HG03575 (cell line): ENCODE data around the gene RECQL5.

ENCODE experiments used
- ATAC-seq: cut with Tn5 transposase; IDR thresholded peaks from one replicate; pipeline ENCODE4 v1.9.1; 2021; ENCODE audit not compliant: unreplicated experiment, insufficient number of reproducible peaks, low FRiP score; ENCODE audit errors: extremely low read depth

The RECQL5 gene

GRCh38 chr17:75624714-75625345 lies 42.1 kb downstream of the RECQL5 start:
- ATAC-seq = no peak

DNA sequence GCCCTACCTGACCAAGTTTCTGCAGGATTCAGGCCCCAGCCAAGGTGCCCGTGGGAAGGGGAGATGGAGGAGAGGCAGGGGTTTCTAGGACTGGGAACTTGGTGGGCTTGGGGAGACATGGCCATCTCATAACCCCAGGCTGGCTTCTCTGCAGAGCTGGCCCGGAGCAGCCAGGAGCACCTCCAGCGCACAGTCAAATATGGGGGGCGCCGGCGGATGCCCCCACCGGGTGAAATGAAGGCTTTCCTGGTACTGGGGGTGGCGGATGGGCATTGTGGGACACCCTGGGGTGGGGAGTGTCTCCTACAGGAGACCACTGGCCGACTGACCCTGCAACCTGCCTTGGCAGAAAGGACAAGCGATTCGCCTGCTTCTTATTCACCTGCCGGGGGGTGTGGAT lies 42.9 kb downstream of the RECQL5 start:
- ATAC-seq = no peak

DNA sequence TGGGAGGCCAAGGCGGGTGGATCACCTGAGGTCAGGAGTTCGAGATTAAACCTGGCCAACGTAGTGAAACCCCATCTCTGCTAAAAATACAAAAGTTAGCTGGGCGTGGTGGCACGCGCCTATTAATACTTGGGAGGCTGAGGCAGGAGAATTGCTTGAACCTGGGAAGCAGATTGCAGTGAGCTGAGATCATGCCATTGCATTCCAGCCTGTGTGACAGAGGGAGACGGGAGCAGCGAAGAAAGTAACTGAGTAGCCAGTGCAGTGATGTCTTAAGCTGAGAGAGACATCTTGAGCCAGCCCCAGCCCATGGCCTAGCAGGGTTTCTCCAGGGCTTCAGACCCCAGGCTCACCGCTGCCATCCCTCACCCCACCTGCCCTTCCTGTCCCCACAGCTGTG lies 43.6 kb downstream of the RECQL5 start:
- ATAC-seq = no peak

- ATAC-seq = no peak
Measured at GRCh38 chr17:75622771-75623273, 44.1 kb downstream of the RECQL5 start.

- no peak for ATAC-seq
Measured at GRCh38 chr17:75622076-75622475, 44.9 kb downstream of the RECQL5 start.

DNA sequence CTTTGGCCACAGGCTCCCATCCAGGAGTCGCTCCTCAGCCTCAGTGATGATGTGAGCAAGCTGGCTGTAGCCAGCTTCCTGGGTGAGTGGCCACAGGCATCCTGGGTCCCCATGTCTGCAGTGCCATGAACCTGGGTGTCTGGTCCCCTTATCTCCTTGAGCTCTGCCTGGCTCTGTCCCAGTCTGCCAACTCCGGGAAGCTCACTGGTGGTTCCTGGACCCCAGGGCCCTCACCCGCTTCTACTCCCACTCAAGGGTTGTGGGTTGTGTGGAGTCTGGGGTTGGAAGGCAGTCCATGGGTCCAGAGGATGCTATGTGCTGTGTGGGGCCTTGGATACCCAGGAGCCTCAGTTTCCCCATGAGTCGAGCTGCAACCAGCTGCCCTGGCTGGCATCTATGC lies 45.5 kb downstream of the RECQL5 start:
- ATAC-seq = no peak

- ATAC-seq = no peak
Measured at GRCh38 chr17:75619506-75620431, 47.2 kb downstream of the RECQL5 start.

DNA sequence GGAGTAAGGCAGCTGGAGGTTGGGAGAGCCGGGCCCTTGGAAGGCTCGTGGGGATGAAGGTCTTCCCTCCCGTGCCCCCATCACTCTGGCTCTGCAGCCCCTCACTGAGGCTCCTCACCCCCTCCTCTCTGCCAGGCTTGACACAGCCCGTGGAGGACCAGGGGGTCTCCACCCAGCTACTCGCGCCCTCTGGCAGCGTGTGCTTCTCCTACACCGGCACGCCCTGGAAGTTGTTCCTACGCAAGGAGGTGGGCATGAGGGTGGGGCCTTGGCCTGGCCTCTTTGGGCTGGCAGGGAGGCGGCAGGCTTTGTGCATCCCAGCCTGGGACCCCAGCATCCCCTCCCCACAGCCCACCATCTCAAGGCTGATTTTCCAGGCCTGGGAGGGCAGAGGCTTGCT lies 49.3 kb downstream of the RECQL5 start:
- no peak for ATAC-seq

DNA sequence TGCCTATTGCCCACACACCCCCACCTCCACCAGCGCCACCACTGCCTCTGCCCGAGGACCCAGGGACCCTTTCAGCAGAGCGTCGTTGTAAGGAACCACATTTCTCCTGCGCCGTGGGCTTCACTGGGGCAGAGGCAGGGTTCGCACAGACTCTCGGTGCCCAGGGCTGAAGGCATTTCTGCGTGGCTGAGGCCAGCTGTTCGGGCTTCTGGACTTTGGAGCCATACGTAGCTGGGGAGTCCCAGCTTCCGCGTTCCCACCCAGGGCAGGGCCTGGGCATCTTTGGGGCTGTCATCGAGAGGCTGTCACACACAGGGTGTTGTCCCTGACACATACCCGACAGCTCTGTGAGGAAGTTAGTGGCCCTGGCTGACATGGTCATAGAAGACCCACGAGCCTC lies 49.7 kb downstream of the RECQL5 start:
- ATAC-seq = no peak

- no peak for ATAC-seq
Measured at GRCh38 chr17:75616521-75617122, 50.3 kb downstream of the RECQL5 start.

DNA sequence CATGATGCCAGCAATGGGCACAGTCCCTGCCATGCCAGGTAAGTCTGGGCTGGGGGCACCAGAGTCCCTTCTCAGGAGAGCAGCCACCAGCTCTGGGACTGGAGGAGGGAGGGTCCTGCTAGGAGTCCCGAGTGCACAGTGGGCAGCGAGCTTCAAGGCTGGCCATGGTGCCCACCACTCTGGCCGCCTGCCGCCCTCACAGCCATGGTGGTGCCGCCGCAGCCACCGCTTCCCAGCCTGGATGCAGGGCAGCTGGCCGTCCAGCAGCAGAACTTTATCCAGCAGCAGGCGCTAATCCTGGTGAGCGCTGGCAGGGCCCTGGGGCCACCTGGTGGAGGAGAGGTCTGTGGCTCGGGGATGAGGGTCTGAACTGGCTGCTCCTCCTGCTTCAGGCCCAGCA lies 51.7 kb downstream of the RECQL5 start:
- ATAC-seq = no peak

DNA sequence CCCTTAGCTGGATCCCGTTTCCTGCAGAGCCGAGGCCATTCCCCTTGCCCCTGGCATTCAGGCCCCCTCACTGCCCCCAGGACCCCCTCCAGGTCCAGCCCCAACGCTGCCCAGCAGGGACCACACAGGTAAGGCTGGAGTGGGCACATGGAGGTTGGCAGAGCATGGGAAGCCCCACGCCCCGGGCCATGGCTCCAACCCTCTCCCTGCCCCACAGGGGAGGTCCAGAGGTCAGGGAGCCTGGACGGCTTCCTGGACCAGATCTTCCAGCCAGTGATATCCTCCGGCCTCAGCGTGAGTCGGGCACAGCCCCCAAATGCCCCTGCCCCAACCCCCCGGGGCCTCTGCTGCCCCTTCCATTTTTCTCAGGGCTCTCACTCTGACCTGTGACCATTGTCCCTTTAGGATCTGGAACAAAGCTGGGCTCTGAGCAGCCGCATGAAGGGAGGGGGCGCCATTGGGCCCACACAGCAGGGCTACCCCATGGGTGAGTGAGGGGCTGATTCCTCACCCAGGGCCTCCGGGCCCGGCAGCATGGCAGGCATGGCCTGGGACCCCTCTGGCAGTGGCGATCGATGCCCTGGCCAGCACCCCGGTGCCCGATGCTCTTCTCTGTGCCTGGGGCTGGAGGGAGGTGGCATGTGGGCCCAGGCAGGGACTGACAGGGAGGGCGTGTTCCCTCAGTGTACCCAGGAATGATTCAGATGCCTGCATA lies 52.2 kb downstream of the RECQL5 start:
- ATAC-seq = no peak

DNA sequence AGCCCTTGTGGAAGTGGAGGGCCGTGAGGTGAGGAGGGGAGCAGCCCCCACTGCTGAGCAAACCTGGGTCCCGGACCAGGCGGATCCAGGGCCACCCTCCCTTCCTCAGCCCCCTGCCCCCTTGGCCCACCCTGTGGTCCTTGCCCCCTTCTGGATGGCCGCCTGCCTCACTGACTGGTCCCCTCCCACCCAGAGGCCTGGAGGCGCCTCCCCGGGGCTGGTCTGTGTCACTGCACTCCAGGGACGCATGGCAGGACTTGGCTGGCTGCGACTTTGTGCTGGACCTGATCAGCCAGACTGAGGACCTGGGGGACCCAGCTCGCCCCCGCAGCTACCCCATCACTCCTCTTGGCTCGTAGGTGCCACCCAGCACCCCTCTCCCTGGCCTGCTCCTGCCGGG lies 52.9 kb downstream of the RECQL5 start:
- ATAC-seq = no peak

GRCh38 chr17:75612906-75613626 lies 53.9 kb downstream of the RECQL5 start:
- ATAC-seq = no peak

DNA sequence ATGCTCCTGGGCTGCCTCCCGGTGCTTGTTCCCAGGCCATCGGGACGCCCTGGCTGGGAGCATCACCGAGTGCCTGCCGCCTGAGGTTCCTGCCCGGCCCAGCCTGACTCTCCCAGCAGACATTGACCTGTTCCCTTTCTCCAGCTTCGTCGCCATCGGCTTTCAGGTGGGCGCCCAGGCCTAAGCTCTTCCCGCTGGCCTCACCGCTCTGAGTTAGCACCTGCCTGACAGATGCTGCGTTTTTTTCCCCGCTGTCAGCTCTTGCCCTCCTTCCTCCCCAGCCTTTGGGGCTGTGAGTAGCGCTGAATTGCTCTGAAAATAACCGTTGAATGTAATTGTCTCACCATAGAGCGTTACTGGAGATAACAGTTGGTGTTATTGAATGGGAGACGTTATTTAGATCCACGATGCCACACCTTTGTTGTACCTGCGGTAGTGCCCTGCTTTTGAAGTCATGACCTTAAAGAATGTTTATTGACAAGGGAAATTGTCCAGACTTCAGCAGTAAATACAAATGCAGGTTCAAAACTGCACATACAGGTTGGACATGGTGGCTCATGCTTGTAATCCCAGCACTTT lies 55.0 kb downstream of the RECQL5 start:
- no peak for ATAC-seq

DNA sequence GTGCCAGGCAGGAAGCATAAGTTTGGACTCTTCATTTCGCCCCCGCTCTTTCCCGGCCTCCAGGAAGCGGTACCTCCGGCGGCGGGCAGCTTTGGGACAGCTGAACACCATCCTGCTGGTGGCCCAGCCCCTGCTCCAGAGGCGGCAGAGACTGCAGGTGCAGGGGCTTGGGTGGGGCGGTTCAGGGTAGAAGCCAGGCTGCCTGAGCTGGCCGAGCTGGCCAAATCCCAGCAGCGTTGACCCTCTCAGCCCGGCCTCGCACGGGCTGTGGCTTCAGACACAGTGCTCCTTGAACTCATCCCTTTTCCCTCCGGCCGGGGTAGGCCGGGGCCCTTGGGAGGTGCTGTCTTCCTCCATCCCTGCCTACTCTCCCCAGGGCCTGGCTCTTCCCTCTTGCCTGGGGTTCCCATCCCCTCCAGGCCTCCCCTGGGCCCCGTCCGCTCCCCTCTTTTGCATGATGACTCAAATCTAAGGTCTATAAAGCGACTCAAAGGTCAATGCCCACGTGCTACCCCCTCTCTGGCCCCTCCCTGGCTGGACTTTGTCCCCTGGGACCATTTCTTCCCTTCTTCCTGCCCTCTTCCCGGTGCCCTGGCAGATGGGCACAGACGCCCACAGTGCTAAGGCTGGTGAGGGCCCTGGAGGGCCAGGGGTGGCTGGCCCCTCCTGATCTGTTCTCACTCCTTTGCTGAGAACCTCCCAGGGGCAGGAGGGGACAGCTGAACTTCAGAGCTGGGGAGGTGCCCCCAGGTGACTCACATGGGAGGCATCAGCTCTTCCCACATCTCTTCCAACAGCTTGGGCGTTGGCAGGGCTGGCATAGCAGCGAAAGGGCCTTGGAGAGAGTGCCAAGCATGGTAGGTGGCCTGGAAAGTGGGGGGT lies 56.6 kb downstream of the RECQL5 start:
- ATAC-seq = no peak

DNA sequence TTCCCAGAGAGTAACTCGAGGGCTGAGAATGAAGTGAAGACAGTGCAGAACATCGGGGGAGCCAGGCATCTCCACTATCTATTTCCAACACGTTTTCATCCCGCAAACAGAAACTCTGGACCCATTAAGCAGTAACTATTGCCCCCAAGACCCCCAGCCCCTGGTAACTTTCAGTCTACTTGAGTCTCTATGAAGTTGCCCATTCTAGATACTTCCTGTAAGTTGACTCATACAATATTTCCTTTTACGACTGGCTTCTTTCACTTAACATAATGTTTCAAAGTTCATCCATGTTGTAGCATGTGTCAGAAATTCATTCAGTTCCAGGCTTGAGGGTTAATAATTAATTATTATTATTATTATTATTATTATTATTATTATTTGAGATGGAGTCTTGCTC lies 59.9 kb downstream of the RECQL5 start:
- ATAC-seq = no peak
